ENCODE data around the gene PLIN4. TPM values are rescaled to one million over a fixed set of nuclear protein-coding genes. Genes with fewer than 3 reads are reported as not detected.

Gene PLIN4
- polyA plus RNA-seq, 3 donors, result 0.37 to 0.59 (median 0.57) TPM

- no peak for DNase-seq (ENCODE audit: low read depth in 3 of 3, low spot score in 2 of 3)
Observed at GRCh38 chr19:4507804-4508203, 10.5 kb downstream of the PLIN4 start.

GRCh38 chr19:4507150-4507452, 11.2 kb downstream of the PLIN4 start:
- no peak for DNase-seq (ENCODE audit: low read depth in 3 of 3, low spot score in 2 of 3)

GRCh38 chr19:4506449-4507149, 11.7 kb downstream of the PLIN4 start:
- DNase-seq (ENCODE audit: low read depth in 3 of 3, low spot score in 2 of 3), result no peak

- no peak for DNase-seq (ENCODE audit: low read depth in 3 of 3, low spot score in 2 of 3)
Observed at GRCh38 chr19:4505570-4506448, 12.5 kb downstream of the PLIN4 start.

GRCh38 chr19:4504891-4505569, 13.3 kb downstream of the PLIN4 start:
- DNase-seq (ENCODE audit: low read depth in 3 of 3, low spot score in 2 of 3), result no peak

GRCh38 chr19:4504297-4504701, 14.0 kb downstream of the PLIN4 start:
- DNase-seq (ENCODE audit: low read depth in 3 of 3, low spot score in 2 of 3), result no peak

GRCh38 chr19:4503825-4504170, 14.5 kb downstream of the PLIN4 start:
- DNase-seq (ENCODE audit: low read depth in 3 of 3, low spot score in 2 of 3), result no peak

- no peak for DNase-seq (ENCODE audit: low read depth in 3 of 3, low spot score in 2 of 3)
Observed at GRCh38 chr19:4503132-4503824, 15.0 kb downstream of the PLIN4 start.

GRCh38 chr19:4502282-4503131, 15.8 kb downstream of the PLIN4 start:
- no peak for DNase-seq (ENCODE audit: low read depth in 3 of 3, low spot score in 2 of 3)

GRCh38 chr19:4501691-4502090, 16.6 kb downstream of the PLIN4 start:
- no peak for DNase-seq (ENCODE audit: low read depth in 3 of 3, low spot score in 2 of 3)

GRCh38 chr19:4500841-4501591, 17.3 kb downstream of the PLIN4 start:
- no peak for DNase-seq (ENCODE audit: low read depth in 3 of 3, low spot score in 2 of 3)

GRCh38 chr19:4499855-4500254, 18.4 kb downstream of the PLIN4 start:
- DNase-seq (ENCODE audit: low read depth in 3 of 3, low spot score in 2 of 3), result no peak

- no peak for DNase-seq (ENCODE audit: low read depth in 3 of 3, low spot score in 2 of 3)
Observed at GRCh38 chr19:4499318-4499717, 19.0 kb downstream of the PLIN4 start.

GRCh38 chr19:4498694-4499093, 19.6 kb downstream of the PLIN4 start:
- no peak for DNase-seq (ENCODE audit: low read depth in 3 of 3, low spot score in 2 of 3)

- no peak for DNase-seq (ENCODE audit: low read depth in 3 of 3, low spot score in 2 of 3)
Observed at GRCh38 chr19:4497770-4498389, 20.4 kb downstream of the PLIN4 start.

GRCh38 chr19:4496304-4496703, 22.0 kb downstream of the PLIN4 start:
- DNase-seq (ENCODE audit: low read depth in 3 of 3, low spot score in 2 of 3), result no peak

GRCh38 chr19:4495471-4495870, 22.8 kb downstream of the PLIN4 start:
- no peak for DNase-seq (ENCODE audit: low read depth in 3 of 3, low spot score in 2 of 3)

- no peak for DNase-seq (ENCODE audit: low read depth in 3 of 3, low spot score in 2 of 3)
Observed at GRCh38 chr19:4494691-4495064, 23.6 kb downstream of the PLIN4 start.

Measured in right renal cortex interstitium (tissue), 3 donors.